OCI-LY1 (cell line): ENCODE data around the gene CTAGE4.
"Not testable (repeated sequence)": the region's sequence is repeated elsewhere in the genome, so short reads cannot be mapped to it uniquely, and the experiment has no call there.

Source experiments
- CTCF ChIP-seq: fragments of 200-600 bp; sonication (generic), shearing (Covaris generic); IDR thresholded peaks from 2 replicates; pipeline ENCODE4 v1.5.1; 2017; ENCODE audit warnings: mild to moderate bottlenecking, antibody characterized with exemption, low read length, moderate library complexity, mixed read lengths
- EZH2 ChIP-seq: fragments of 200-600 bp; sonication (generic), shearing (Covaris generic); IDR thresholded peaks from 2 replicates; pipeline ENCODE4 v1.8.0; 2017; ENCODE audit warnings: borderline replicate concordance, mixed run types, mild to moderate bottlenecking, antibody characterized with exemption, low read length, moderate library complexity, mixed read lengths

GRCh38 chr7:144198934-144199333 is 15.7 kb downstream of the CTAGE4 start:
- not testable (repeated sequence) for TF ChIP-seq EZH2, CTCF
